Measurements from ENCODE around the gene APBB2.

APBB2 gene

DNA sequence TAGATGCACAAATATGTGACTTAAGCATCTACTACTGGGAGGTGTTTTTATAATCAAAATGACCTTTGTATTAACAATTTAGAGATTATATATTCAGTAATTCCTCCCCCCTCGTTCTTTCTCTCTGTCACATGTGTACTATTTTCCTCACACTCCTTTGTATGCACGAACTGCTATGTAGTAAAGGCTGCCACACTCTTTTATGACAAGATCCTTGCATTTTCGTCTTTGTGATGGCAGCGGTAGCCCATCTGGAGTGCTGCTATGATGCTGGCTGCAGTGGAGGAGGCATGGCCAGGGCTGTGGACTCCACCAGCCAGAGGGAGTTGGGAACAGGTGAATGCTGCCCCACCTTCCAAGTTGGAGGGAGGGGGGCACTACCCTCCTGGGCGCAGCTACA, 248.3 kb downstream of the APBB2 start:
- Histone ChIP-seq H3K4me3 (ENCODE audit: severe bottlenecking) (no peak overlapping the region), H3K27me3 (ENCODE audit: insufficient read depth, poor library complexity, severe bottlenecking) (no peaks in the 10 kb centered on the region), H3K9me3 (ENCODE audit: severe bottlenecking) (no peaks in the 10 kb centered on the region), H3K36me3 (ENCODE audit: low read depth) (peaks cover 15% of the 10 kb centered on the region), H3K27ac (ENCODE audit: poor library complexity, severe bottlenecking) (no peak overlapping the region), H3K4me1 (ENCODE audit: insufficient read depth, poor library complexity, severe bottlenecking) (no peaks in the 10 kb centered on the region)
- DNase-seq (ENCODE audit: low spot score) (no peak), ATAC-seq (ENCODE audit: low read depth) (no peak)
- TF ChIP-seq, protein P1, sequence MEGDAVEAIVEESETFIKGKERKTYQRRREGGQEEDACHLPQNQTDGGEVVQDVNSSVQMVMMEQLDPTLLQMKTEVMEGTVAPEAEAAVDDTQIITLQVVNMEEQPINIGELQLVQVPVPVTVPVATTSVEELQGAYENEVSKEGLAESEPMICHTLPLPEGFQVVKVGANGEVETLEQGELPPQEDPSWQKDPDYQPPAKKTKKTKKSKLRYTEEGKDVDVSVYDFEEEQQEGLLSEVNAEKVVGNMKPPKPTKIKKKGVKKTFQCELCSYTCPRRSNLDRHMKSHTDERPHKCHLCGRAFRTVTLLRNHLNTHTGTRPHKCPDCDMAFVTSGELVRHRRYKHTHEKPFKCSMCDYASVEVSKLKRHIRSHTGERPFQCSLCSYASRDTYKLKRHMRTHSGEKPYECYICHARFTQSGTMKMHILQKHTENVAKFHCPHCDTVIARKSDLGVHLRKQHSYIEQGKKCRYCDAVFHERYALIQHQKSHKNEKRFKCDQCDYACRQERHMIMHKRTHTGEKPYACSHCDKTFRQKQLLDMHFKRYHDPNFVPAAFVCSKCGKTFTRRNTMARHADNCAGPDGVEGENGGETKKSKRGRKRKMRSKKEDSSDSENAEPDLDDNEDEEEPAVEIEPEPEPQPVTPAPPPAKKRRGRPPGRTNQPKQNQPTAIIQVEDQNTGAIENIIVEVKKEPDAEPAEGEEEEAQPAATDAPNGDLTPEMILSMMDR (IDR thresholded peaks at IDR 0.05; ENCODE audit: poor library complexity, severe bottlenecking) = no peak

DNA sequence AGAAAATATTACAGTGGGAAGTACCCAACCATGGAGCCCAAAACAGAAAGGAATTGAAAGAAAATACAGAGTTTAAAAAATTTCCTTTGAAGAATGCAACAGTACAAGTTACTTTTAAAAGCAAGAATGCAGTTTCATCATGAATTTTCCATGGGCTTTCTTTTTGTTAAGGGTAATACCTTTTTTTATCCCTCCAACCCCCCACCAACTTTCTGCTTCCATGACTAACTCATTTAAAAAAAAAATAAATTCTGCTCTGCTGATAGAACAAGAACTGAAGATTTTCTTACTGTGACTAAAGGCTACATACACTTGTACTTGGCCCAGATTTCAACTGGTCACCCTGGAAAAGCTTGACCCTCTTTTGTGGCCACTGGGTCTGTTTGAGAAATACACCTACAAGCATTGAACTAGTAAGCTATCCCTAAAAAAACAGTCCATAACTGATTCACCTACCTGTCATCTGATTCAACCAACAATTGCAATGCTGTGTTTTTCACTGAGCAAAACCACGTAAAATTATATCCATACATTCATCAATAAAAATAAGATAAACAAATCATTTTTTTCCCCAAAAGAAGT, 250.4 kb downstream of the APBB2 start:
- H3K27ac ChIP-seq (ENCODE audit: poor library complexity, severe bottlenecking) = no peak overlapping the region
- TF ChIP-seq, protein P1 (IDR thresholded peaks at IDR 0.05; ENCODE audit: poor library complexity, severe bottlenecking) = no peak
- no peaks in the 10 kb centered on the region for H3K27me3 ChIP-seq (ENCODE audit: insufficient read depth, poor library complexity, severe bottlenecking)
- H3K36me3 ChIP-seq (ENCODE audit: low read depth) = peaks cover 10% of the 10 kb centered on the region; the same call in 1 of the 2 replicates
- H3K9me3 ChIP-seq (ENCODE audit: severe bottlenecking) = no peaks in the 10 kb centered on the region
- no peak overlapping the region for H3K4me3 ChIP-seq (ENCODE audit: severe bottlenecking)
- H3K4me1 ChIP-seq (ENCODE audit: insufficient read depth, poor library complexity, severe bottlenecking) = no peaks in the 10 kb centered on the region
- no peak for ATAC-seq (ENCODE audit: low read depth)
- no peak for DNase-seq (ENCODE audit: low spot score)

- no peak for DNase-seq (ENCODE audit: low spot score)
Measured at GRCh38 chr4:40962551-40963180, 251.7 kb downstream of the APBB2 start.

GRCh38 chr4:40960941-40961340, 253.4 kb downstream of the APBB2 start:
- TF ChIP-seq, protein P1 (IDR thresholded peaks at IDR 0.05; ENCODE audit: poor library complexity, severe bottlenecking) = no peak
- no peak for ATAC-seq (ENCODE audit: low read depth)

More at GRCh38 chr4:40962551-40963180, 251.7 kb downstream of the APBB2 start:
- ATAC-seq (ENCODE audit: low read depth) = no peak
- Histone ChIP-seq H3K27ac (ENCODE audit: poor library complexity, severe bottlenecking) (no peak overlapping the region), H3K4me1 (ENCODE audit: insufficient read depth, poor library complexity, severe bottlenecking) (no peaks in the 10 kb centered on the region), H3K9me3 (ENCODE audit: severe bottlenecking) (no peaks in the 10 kb centered on the region), H3K4me3 (ENCODE audit: severe bottlenecking) (no peak overlapping the region), H3K27me3 (ENCODE audit: insufficient read depth, poor library complexity, severe bottlenecking) (no peaks in the 10 kb centered on the region), H3K36me3 (ENCODE audit: low read depth) (no peaks in the 10 kb centered on the region)
- TF ChIP-seq, protein P1 (IDR thresholded peaks at IDR 0.05; ENCODE audit: poor library complexity, severe bottlenecking) = no peak

GRCh38 chr4:40957281-40957680, 257.1 kb downstream of the APBB2 start:
- TF ChIP-seq, protein P1 (IDR thresholded peaks at IDR 0.05; ENCODE audit: poor library complexity, severe bottlenecking) = no peak

More at GRCh38 chr4:40960941-40961340, 253.4 kb downstream of the APBB2 start:
- Histone ChIP-seq H3K4me3 (ENCODE audit: severe bottlenecking) (no peak overlapping the region), H3K27ac (ENCODE audit: poor library complexity, severe bottlenecking) (no peak overlapping the region), H3K4me1 (ENCODE audit: insufficient read depth, poor library complexity, severe bottlenecking) (no peaks in the 10 kb centered on the region), H3K27me3 (ENCODE audit: insufficient read depth, poor library complexity, severe bottlenecking) (no peaks in the 10 kb centered on the region), H3K36me3 (ENCODE audit: low read depth) (no peaks in the 10 kb centered on the region; the same call in 1 of the 2 replicates), H3K9me3 (ENCODE audit: severe bottlenecking) (no peaks in the 10 kb centered on the region)
- no peak for DNase-seq (ENCODE audit: low spot score)

More at GRCh38 chr4:40957281-40957680, 257.1 kb downstream of the APBB2 start:
- H3K27me3 ChIP-seq (ENCODE audit: insufficient read depth, poor library complexity, severe bottlenecking) = no peaks in the 10 kb centered on the region
- H3K9me3 ChIP-seq (ENCODE audit: severe bottlenecking) = no peaks in the 10 kb centered on the region
- DNase-seq (ENCODE audit: low spot score) (no peak), ATAC-seq (ENCODE audit: low read depth) (no peak)
- H3K4me1 ChIP-seq (ENCODE audit: insufficient read depth, poor library complexity, severe bottlenecking) = no peaks in the 10 kb centered on the region
- H3K27ac ChIP-seq (ENCODE audit: poor library complexity, severe bottlenecking) = no peak overlapping the region
- no peaks in the 10 kb centered on the region; the same call in 1 of the 2 replicates for H3K36me3 ChIP-seq (ENCODE audit: low read depth)
- no peak overlapping the region for H3K4me3 ChIP-seq (ENCODE audit: severe bottlenecking)

Data from RWPE2 (cell line).